RPMI8226 (cell line): Measurements from ENCODE around the gene MTFR1L.

Source experiments
- DNase-seq: peaks from one replicate; pipeline ENCODE4 v3.0.0-alpha.2; 2015

MTFR1L gene

GRCh38 chr1:25792115-25792514 lies 27.6 kb upstream of the MTFR1L start:
- DNase-seq: no peak

- no peak for DNase-seq
Measured at GRCh38 chr1:25793585-25794170, 26.1 kb upstream of the MTFR1L start.

GRCh38 chr1:25794325-25794724 lies 25.4 kb upstream of the MTFR1L start:
- no peak for DNase-seq

- no peak for DNase-seq
Measured at GRCh38 chr1:25795211-25795610, 24.5 kb upstream of the MTFR1L start.

DNA sequence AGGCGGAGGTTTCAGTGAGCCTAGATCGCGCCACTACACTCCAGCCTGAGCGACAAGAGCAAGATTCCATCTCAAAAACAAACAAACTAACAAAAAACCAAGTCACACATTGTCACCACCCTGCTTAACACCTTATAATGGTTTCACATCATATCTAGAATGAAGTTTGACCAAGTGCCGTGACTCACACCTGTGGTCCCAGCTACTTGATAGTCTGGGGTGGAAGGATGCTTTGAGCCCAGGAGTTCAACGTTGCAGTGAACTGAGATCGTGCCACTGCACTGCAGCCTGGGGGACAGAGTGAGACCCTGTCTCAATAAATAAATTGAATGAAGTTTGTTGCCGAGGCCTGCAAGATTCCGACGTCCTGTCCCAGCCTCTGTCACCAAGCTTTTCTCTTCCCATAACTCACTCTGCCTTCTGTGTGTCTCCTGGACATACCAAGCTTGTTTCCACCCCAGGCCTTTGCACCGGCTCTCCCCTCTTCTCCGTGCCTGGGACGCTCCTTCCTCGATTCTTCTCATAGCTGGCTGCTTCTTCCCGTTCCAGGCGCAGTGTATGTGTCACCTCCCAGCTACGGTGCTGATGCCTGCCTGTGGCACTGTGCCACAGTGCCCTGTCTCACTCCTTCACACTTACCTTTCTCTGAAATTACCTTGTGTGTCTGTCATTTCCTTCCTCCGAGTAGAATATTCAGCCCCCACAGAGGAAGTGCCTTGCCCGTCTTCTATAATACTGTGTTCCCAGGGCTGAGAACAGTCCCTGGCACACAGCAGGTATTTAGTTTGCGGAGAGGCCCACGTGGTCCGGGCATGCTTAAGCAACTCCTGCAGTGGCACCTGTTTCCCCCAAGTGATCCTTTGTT lies 23.6 kb upstream of the MTFR1L start:
- DNase-seq: no peak

- peak; percentile 81 for DNase-seq
Measured at GRCh38 chr1:25796811-25797458, 22.8 kb upstream of the MTFR1L start.

DNA sequence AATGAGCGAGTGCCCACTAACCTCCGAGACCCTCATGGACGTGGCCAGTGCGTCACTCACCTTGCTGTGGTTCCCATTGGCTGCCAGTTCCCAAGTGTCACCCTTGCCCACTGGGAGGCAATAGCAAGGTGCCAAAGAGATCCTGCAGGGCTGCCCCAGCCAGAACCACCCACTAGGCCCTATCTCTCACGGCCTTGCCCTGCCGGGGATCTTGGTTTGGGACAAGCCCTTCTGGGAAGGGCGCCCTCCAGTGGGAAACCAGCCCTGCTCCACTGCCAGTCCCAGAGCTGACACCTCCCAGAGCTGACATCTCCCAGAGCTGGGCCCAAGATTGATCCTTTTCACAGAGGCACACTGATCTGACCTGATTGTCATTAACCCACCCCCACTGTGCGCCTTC lies 21.8 kb upstream of the MTFR1L start:
- peak; percentile 55 for DNase-seq

- no peak for DNase-seq
Measured at GRCh38 chr1:25798666-25799351, 20.9 kb upstream of the MTFR1L start.

DNA sequence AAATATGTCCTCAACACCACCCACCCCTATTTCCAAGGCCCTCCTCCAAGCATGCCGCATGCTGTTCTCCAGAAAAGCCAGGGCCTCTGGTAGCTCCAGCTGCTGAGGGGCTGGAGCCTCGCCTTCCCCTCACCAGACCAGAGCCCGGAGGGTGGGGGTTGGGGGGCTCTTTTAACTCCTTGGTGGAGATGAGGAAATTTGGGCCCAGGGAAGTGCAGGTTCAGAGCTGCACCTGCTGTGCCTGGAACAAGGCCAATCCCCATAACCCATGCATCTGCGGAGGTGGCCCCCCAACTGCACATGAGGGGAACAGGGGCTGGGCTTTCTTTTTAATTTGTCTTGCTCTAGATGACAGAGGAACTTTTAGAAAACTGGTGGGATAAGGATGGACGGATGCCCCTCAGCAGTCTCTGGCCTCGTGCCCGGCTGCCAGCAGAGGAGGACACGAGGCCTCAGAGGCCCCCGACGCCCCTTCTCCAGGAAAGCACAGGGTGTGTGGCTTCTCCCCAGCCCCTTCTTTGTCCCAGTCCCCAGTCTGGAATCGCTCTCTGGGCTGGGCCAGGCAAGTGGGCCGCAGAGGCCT lies 20.3 kb upstream of the MTFR1L start:
- DNase-seq: no peak

DNA sequence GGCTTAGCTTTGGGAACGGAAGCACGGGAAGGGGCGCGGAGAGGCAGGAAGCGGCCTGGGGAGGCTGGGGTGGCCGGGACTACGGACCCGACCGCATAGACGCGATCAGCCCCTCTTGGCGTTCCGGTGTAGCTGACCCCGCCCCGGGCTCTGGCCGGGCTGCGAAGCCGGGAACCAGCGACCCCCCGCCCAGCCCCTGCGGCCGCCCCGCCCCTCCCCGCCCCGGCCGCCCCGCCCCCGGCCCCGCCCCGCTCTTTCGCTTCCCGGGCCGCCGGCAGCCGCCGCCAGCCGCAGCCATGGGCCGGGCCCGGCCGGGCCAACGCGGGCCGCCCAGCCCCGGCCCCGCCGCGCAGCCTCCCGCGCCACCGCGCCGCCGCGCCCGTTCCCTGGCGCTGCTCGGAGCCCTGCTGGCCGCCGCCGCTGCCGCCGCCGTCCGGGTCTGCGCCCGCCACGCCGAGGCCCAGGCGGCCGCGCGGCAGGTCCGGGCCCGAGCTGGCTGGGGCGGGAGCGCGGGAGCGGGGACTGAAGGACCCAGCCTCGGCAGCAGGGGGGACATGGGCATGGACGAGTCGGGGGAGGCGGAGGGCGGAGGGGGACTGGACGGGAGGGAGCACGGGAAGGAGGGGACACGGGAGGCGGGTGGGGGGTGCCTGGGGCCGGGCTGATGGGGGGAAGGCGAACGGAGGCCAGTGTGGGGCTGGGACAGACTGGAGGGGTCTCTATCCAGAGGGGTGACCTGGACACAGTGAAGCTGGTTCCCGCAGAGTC lies 19.6 kb upstream of the MTFR1L start, which contains the start of gene SELENON:
TSS of gene SELENON (plus strand) at position 259 of the 768 bp plus-strand sequence. CDS start at position 297, 38 bp downstream.
- peak; percentile 46 for DNase-seq

DNA sequence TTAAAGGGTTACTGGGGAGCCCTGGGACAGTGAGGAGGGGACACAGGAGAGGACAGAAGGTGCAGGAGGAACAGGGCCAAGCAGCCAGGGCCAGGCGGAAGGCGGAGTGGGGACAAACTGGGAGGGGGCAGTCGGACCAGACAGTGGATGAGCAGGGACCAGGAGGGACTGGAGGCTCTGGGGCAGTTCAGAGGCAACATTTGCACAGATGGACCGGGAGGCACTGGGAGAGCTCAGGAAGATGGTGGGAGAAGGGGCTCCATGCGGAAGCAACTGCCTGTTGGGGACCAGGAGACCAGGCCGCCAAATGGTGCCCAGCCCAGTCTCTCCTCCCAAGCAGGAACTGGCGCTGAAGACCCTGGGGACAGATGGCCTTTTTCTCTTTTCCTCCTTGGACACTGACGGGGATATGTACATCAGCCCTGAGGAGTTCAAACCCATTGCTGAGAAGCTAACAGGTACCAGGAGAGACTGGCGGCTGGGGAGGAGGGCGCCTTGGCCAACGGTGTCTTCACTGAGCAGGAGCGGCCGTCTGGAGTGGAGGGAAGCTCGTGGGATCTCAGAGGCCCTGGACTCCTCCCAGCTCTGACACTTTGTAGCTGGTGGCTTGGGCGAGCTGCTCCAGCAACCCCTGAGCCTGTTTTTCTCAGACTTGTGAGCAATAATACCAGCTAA lies 18.9 kb upstream of the MTFR1L start:
- DNase-seq: no peak

GRCh38 chr1:25802915-25803314 lies 16.8 kb upstream of the MTFR1L start:
- no peak for DNase-seq

GRCh38 chr1:25803368-25803767 lies 16.4 kb upstream of the MTFR1L start:
- DNase-seq: no peak

DNA sequence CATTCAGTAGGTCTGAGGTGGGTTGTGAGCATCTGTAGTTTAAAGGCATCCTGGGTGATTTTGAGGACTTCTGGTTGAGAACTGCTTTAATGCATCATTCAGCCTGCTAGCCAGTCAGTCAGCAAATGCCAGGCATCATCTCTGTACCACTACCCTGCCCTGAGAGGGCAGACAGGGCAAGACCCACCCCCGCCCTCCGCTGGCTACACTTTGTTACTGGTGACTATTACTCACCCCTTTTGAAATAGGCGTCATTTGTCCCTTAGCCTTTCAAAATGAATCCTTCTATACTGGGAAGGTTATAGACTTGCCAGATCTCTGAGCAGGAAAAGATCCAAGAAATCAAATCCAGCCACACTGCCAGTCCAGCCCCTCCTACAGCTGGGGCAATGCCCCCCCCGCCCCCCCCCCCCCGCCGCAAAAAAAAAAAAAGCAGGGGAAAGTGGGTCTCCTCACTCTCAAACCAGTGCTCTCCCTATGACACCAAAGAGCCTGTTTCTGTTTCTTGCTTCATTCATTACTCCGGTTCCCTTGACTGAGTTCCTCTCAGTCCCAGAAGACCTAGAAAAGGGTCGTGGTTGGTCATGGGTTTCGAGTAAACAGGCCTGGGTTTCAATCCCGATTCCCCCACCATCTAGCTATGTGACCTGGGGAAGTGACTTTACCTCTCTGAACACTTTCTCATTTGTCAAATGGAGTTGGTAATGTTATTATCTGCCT lies 15.3 kb upstream of the MTFR1L start:
- DNase-seq: no peak

GRCh38 chr1:25804964-25805862 lies 14.5 kb upstream of the MTFR1L start:
- no peak for DNase-seq

GRCh38 chr1:25805863-25806225 lies 13.9 kb upstream of the MTFR1L start:
- no peak for DNase-seq

GRCh38 chr1:25806418-25806817 lies 13.3 kb upstream of the MTFR1L start:
- DNase-seq: no peak

DNA sequence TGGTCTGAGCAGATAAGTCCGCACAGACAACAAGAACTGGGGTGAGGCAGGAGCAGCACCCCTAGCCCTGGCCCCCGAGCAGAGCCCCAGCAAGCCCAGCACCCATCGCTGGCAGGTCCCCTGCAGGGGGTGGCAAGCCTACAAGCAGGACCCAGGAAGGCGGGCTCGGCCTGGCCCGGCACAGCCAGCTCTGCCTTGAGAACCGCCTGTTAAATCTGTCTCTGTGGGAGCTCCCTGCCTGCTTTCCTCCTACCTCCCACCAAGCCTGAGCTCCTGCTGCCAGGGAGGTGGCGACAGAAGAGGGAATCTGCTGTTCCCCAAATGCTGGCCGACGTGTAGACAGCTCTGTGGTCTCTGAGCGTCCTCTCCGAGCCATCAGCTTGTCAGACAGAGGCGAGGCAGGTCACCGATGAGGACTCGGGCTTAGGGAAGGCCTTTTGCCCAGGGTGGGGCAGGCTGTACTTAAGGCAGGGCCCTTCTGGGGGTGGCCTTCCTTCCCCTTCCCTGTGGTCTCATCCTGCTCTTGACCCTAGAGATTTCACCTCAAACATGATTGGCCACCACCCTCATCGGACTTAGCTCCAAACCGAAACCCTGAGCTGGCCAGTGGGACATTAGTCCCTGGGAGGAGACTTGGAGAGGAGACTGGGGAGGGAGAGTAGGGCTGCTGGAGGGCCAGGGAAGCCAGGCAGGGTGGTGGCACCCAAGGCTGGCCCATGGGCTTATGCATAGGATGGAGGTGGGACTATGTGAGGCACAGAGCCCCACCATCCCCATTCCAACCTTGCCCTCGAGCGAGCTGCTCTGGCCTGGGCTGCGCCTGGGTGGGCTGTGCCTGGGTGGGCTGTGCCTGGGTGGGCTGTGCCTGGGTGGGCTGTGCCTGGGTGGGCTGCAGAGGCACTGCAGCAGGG lies 12.0 kb upstream of the MTFR1L start:
- no peak for DNase-seq
